ENCODE data around the gene UGT1A10.
A peak's percentile ranks its signal among the peaks of the same experiment; 100 is the strongest.

The UGT1A10 gene

GRCh38 chr2:233656443-233656842 is 20.2 kb downstream of the UGT1A10 start:
- DNase-seq = no peak

DNA sequence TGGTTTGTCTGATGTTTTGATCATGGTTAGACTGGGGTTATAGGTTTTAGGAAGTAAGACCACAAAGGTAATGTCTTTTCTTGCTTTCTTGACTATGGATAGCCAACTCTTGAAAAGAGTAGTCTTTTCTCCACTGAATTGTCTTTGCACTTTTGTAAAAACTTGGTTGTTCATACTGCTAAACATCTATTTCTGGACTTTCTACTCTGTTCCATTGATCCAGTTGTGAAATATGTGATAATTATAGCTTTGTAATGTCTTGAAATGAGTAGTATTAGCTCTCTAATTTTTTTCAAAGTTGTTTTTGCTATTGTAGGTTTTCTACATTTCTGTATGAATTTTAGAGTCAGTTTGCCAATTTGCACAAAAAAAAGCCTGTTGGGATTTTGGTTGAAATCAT is 22.4 kb downstream of the UGT1A10 start:
- no peak for DNase-seq

GRCh38 chr2:233663911-233664310 is 27.7 kb downstream of the UGT1A10 start:
- DNase-seq = no peak

- no peak for DNase-seq
Observed at GRCh38 chr2:233668605-233669260, 32.5 kb downstream of the UGT1A10 start.

- no peak for DNase-seq
Observed at GRCh38 chr2:233671290-233672161, 35.3 kb downstream of the UGT1A10 start, which contains the start of gene UGT1A9. TSS of gene UGT1A9 (plus strand) at chr2:233671898. CDS start at chr2:233671935, 37 bp downstream.

DNA sequence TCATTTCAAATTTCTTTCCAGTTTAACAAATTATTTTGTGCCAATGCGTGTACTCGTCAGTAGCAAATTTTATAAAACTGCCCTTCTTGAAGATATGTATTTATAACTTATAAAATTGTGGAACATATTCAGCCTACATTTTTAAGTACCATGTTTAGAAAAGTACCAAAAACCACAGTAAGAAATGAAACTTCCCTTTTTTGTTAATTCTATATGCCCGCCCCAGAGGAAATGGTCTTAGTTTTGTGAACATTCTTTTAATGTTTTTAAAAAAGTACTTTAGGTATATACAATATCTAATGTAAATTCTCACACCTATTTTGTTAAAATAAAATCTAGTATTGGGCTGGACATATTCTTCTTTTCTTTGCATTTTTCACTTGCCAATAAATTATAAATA is 36.6 kb downstream of the UGT1A10 start:
- no peak for DNase-seq

DNA sequence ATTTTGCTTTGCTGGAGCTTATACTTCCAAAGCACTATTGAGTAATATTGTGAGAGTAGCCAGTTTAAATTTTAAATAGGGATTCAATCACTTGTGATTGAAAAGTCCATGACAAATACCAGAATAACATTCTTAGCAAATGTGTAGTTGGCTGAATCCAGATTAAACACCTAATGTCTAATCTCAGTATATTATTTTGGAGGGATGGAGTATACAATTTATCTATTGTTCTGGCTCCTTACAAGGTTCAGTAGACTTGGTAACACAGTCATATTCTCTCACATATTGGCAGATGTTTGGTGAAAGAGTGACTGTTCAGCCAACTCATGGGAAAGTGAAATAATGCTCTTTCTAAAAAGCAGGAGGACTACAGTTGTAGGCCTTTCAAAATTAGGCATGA is 37.6 kb downstream of the UGT1A10 start:
- DNase-seq = no peak

DNA sequence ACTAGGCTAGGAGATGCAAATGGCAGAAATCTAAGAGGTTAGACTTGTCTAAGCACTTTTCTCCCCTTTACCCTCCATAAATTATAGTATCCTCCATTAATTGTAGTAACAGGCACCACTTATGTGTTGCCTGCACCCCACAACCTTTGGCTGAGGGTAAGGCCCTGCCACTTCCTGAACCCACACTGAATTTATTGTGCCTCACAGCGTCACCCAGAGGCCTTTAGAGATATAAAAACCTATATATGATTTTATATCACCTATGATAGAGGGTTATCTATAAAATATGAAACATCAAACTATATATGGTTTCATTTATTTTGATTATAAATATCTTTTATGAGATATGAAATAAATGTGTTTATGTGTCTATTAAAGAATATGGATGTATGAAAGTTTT is 38.1 kb downstream of the UGT1A10 start:
- DNase-seq = no peak

- DNase-seq = no peak
Observed at GRCh38 chr2:233674995-233675394, 38.7 kb downstream of the UGT1A10 start.

DNA sequence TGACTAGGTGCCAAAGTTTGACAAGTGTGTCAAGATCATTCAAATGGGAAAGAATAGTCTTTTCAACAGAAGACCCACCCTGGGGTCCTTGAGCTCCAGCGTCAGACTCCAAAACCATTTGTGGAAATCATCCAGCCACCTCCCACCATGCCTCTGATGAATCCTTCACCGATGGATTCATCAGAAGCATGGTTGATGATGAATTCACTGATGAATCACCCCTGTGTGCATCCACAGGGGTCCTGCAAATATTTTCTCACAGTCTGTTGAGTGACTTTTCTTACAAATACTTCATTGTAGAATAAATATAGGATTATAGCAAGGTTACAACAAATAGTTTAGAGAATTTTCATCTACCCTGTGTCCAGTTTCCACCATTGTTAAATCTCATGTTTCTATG is 39.8 kb downstream of the UGT1A10 start:
- no peak for DNase-seq

GRCh38 chr2:233679196-233679595 is 42.9 kb downstream of the UGT1A10 start:
- DNase-seq = no peak

DNA sequence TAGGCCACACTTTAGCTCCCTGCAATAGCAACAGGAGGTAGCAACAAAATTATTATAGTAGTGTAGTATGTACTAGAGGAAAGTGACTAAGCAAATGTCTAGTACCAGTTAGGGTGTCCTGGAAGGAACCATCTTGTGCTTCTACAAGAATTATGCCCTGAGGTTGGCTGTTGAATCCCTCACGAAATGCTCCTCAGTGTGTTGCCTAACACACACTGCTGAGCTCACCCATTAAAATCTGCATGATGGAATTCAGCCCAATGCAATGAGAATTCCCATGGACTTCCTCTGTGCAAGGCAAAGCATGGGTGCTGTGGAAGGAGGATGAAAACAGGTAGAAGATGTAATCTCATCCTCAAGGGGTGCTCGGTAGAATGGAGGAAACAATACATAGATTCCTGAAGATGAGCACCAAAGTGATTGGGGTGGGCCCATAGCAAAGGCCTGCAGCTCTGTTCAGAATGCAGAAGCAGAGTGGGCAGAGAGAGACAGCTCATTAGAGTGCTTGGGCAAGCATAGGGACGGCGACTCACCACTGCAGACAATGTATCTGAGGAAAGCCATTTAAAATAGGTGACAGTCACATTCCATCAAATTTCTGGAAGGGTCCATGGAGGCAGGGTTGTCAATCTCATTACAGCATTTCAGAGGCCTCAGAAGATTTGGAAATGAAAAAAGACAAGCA is 44.3 kb downstream of the UGT1A10 start:
- DNase-seq = peak; percentile 32

DNA sequence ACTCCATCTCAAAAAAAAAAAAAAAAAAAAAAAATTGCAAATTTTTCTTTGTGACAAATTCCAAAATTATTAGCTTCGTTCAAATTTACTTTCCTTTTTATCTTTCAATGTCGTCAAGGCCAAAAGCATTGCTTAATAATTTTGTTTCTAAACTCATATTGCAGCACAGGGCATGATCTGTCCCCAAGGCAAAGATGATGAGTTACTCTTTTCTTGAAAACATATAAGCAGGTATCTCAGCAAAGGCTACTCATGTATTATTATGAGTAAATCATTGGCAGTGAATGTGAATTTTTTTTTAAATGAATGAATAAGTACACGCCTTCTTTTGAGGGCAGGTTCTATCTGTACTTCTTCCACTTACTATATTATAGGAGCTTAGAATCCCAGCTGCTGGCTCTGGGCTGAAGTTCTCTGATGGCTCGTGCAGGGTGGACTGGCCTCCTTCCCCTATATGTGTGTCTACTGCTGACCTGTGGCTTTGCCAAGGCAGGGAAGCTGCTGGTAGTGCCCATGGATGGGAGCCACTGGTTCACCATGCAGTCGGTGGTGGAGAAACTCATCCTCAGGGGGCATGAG is 45.4 kb downstream of the UGT1A10 start, which contains the start of gene UGT1A7:
TSS of gene UGT1A7 (plus strand) at position 381 of the 579 bp plus-strand sequence. CDS start at position 418, 37 bp downstream.
- DNase-seq = no peak

DNA sequence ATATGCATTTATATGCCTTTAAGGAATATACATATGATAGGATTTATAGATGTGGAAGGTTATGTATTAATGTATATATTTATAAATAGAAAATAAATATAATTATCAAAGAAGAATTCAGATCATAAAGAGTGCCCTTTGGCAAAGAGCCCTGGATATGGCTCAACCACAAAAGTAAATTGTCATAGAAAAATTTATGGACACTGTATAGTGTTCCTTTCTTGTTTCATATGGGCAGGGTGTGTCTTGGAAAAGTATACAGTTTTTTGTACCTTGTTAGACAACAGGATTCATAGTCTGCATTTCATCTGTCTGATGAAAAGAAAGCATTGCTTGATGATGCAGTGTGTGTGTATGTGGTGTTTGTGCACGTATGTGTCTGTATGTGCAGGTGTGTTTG is 48.4 kb downstream of the UGT1A10 start:
- DNase-seq = no peak

DNA sequence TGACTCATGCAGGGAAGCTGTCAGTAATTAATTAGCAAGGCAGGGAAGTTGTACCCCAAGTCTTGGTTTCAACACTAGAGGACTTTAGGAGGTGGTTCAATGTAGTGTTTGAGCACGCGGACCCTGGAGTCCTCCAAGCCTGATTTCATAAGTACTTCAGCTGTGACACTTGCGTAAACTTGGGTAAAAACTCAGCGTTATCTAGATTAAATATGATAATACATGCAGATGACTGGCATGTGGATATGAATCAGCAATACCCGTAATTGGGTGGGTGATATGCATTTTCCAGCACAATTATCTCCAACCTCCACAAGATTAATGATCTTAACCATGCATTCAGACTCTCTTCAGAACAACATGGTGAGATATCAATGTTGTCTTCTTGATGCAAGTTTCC is 50.7 kb downstream of the UGT1A10 start:
- no peak for DNase-seq

GRCh38 chr2:233688341-233688740 is 52.1 kb downstream of the UGT1A10 start:
- no peak for DNase-seq

DNA sequence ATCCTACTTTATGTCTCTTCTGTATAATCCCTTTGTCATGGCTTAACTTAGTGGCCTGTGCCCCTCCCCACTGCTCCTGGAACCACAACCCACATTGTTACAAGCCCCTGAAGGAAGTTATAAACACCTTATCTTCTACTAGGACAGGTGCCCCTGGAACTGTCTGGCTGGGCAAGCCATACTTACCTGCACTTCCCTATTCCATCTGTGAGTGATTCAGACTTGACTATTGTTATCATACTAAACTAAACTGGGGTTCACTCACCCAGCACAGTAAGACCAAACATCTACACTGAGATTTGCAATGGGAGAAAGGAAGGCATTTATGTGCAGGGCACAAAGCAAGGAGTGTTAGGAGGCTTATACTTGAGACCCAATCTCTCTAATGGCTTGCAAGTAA is 52.8 kb downstream of the UGT1A10 start:
- DNase-seq = no peak

DNA sequence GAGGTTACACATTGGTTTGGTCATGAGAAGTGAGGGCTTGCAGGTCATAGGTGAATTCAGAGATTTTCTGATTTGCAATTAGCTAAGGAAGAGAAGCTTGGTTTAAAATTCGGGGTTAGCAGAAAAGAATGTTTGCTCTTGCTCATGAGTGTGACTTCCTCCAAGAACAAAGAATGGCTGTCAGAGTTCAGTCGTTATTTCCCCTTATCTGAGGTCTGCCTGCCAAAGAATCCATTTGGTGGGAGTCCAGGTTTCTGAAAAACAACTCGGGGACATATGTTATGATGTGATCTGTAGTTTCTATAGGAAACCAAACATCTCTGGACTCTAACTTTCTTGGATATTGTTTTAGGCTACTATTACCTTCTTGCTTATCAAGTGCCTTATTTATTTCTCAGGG is 53.3 kb downstream of the UGT1A10 start:
- DNase-seq = no peak

- DNase-seq = no peak
Observed at GRCh38 chr2:233690444-233690843, 54.2 kb downstream of the UGT1A10 start.

DNA sequence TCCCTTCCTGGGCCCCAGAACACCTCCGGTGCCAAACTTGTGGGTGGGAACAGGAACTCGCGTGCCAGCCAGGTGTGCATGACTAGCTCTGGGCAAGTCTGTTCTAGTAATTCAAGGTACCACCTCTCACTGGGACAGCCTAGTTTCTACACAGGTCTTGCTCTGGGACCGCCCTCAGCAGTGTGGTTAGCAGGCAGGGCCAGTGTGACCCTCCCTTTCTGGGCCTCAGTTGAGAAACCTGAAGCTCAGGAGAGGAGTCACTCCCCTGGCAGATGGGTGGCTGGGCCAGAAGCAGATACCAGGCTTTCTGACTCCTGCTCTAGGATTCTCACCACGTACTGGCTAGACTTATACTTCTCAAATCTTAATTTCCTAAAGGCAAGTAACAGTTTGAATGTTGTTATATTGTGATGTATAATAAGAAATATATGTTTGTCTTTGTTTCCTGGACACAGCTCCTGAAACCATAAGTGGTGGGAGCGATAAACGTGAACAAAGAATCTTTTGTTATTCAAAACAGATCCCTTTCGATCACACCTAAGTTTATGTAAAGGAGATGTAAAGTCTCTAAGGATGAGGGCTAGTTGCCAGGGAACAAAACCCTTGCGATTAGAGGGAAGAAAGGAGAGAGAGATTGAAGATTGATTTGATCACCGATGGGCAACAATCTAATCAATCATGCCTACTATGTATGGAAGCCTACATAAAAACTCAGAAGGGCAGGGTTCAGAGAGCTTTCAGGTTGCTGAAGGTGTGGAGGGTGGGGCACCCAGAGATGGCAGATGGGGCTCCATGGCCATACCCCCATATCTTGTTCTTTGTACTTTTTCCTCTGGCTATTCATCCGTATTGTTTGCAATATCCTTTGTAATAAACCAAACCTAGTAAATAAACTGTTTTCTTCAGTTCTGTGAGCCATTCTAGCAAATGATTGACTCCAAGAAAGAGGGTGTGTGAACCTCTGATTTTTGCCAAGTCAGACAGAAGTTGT is 55.5 kb downstream of the UGT1A10 start:
- no peak for DNase-seq

- no peak for DNase-seq
Observed at GRCh38 chr2:233692648-233693047, 56.4 kb downstream of the UGT1A10 start, which contains the start of gene UGT1A6. TSS of gene UGT1A6 (plus strand) at chr2:233692890. CDS start at chr2:233693005, 115 bp downstream.

DNA sequence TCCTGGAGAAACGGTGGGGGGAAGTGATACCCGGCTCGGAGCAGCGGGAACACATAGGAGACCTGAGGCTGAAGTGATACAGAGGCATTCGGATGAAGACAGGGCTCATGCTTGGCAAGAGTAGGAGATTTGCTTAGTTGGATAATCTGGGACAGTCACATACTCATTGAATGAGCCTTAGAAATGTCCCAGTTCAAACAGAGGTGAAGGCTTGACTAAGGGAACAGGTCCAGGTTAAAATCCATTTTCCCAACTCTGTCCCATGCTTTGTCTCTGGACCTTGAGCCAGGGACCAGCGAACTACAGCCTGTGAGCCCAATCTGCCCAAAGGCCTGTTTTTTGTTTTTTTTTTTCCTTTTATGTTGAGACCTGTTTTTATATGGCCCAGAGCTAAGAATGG is 57.7 kb downstream of the UGT1A10 start:
- no peak for DNase-seq
